Mesothelial cell of epicardium (in vitro differentiated cells): Measurements from ENCODE around the gene ZNF787. TPM values are rescaled to one million over a fixed set of nuclear protein-coding genes. Genes with fewer than 3 reads are reported as not detected.
A peak's percentile ranks its signal among the peaks of the same experiment; 100 is the strongest.

Experiments
- DNase-seq, 2 experiments: peaks; one replicate each; pipeline ENCODE4 v3.0.0; 2021; ENCODE audit warnings: low spot score in 2 of 2; ENCODE audit not compliant: unreplicated experiment in 2 of 2
- H3K27ac Mint-ChIP-seq: 2 replicates; pipeline ENCODE4 v1.8.0; 2021; ENCODE audit warnings: mixed read lengths
- H3K27me3 Mint-ChIP-seq: 2 replicates; pipeline ENCODE4 v1.8.0; 2021; ENCODE audit warnings: low read depth, mixed read lengths
- H3K36me3 Mint-ChIP-seq: 2 replicates; pipeline ENCODE4 v1.8.0; 2021; ENCODE audit warnings: mixed read lengths
- H3K4me1 Mint-ChIP-seq: 2 replicates; pipeline ENCODE4 v1.8.0; 2021; ENCODE audit warnings: mixed read lengths
- H3K4me3 Mint-ChIP-seq: 2 replicates; pipeline ENCODE4 v1.8.0; 2021; ENCODE audit warnings: mild to moderate bottlenecking, moderate library complexity, mixed read lengths
- H3K9me3 Mint-ChIP-seq: 2 replicates; pipeline ENCODE4 v1.8.0; 2021; ENCODE audit warnings: mixed read lengths
- CTCF ChIP-seq: fragments of 200-600 bp; sonication (generic); IDR thresholded peaks from one replicate; pipeline ENCODE4 v1.5.0; 2021; ENCODE audit warnings: antibody characterized with exemption; ENCODE audit not compliant: unreplicated experiment
- total RNA-seq: library from RNA; stranded (reverse); gene quantifications from 3 replicates; pipeline ENCODE4 v1.2.1, GENCODE V29; 2021

Gene ZNF787
- total RNA-seq, 1 donor from 2014 or later = 35.5 TPM

DNA sequence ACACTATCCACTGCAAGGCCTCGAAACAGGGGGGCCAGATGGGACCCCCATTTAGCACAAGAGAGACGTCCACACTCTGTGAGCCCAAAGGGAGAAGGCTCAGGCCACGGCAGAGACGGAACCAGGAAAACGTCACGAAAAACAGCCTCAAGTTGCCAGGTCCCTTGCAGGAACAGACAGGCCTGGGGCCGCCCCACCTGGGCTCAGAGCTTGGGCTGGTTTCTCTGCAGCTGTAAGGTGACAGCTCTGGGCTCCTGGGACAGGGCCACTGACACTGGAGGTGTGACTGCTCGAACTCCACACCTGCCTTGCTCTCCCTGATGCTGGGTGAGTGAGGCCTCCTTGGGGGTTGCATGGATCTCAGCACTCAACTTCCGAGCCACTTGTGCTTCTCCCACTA, 3.2 kb downstream of the ZNF787 start:
- H3K4me3 Mint-ChIP-seq = peak overlapping the region; percentile 34
- H3K4me1 Mint-ChIP-seq = peaks cover 26% of the 10 kb centered on the region
- no peak for TF ChIP-seq CTCF
- H3K27ac Mint-ChIP-seq = peak overlapping the region; percentile 56
- no peak for DNase-seq
- peaks cover 2% of the 10 kb centered on the region for H3K36me3 Mint-ChIP-seq
- H3K27me3 Mint-ChIP-seq = no peaks in the 10 kb centered on the region
- H3K9me3 Mint-ChIP-seq = no peaks in the 10 kb centered on the region

DNA sequence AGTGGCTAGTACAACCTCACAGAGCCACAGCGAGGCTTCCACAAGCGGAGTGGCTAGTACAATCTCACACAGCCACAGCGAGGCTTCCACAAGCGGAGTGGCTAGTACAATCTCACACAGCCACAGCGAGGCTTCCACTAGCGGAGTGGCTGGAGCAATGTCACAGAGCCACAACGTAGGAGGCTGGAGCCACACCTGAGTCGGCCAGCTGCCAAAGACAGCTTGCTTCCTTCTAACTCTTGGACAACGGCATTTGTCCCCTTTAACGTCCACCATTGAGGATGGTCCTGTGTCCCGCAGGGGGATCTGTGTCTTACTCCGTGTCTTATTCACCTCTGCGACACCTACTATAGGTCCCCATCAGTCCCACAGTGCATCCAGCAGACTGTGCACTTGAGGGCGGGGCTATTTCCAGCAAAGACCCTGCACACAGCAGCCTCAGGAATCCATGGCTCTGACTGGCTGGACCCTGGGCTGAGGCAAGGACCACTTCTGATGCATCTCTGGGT, 3.7 kb downstream of the ZNF787 start:
- no peak for DNase-seq
- no peak for TF ChIP-seq CTCF
- peak overlapping the region; percentile 34 for H3K4me3 Mint-ChIP-seq
- H3K9me3 Mint-ChIP-seq = no peaks in the 10 kb centered on the region
- no peaks in the 10 kb centered on the region for H3K27me3 Mint-ChIP-seq
- H3K4me1 Mint-ChIP-seq = peaks cover 29% of the 10 kb centered on the region
- H3K36me3 Mint-ChIP-seq = peaks cover 2% of the 10 kb centered on the region
- peak overlapping the region; percentile 56 for H3K27ac Mint-ChIP-seq

DNA sequence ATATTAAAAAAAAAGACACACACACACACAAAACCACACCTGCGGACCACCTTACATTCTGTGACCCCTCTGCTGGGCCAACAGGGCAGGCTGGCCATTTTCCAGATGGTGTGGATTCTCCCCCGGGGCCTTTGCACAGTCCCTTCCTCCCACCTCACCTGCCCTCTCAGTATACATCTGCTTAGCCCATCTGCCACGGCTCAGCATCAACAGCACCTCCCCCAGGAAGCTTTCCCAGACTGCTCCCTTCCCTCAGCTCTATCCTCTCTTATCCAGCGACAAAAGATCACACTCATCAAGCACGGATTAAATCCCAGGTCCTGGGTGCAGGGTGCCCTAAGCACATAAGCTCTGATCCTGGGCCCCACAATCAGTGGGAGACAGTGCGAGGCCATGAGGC, 4.5 kb downstream of the ZNF787 start:
- Mint-ChIP-seq H3K9me3 (no peaks in the 10 kb centered on the region), H3K27ac (peak overlapping the region; percentile 18), H3K27me3 (no peaks in the 10 kb centered on the region), H3K36me3 (peaks cover 2% of the 10 kb centered on the region), H3K4me3 (no peak overlapping the region), H3K4me1 (peaks cover 30% of the 10 kb centered on the region)
- no peak for DNase-seq
- TF ChIP-seq CTCF = no peak

- peaks cover 40% of the 10 kb centered on the region for H3K4me1 Mint-ChIP-seq
- peaks cover 2% of the 10 kb centered on the region for H3K36me3 Mint-ChIP-seq
- DNase-seq = no peak
- H3K9me3 Mint-ChIP-seq = no peaks in the 10 kb centered on the region
- no peak for TF ChIP-seq CTCF
- no peaks in the 10 kb centered on the region for H3K27me3 Mint-ChIP-seq
- no peak overlapping the region for H3K4me3 Mint-ChIP-seq
- H3K27ac Mint-ChIP-seq = no peak overlapping the region
Measured at GRCh38 chr19:56115490-56115889, 5.6 kb downstream of the ZNF787 start.

DNA sequence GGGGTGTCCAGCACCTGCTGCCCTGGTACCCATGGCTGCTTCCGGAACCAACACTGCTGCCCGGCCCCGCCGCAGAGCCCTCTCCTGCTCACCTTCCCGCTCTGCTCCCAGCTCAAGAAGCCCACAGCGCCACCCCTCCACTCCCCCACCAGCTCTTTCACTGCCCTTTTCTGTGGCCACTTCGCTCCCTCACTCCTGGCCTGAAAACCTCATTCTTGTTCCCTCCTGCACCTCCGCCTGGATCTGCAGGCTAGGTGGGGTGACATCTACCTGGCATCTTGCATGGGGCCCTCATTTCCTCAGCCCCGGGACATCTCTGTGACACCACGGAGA, 6.4 kb downstream of the ZNF787 start:
- Mint-ChIP-seq H3K9me3 (no peaks in the 10 kb centered on the region), H3K36me3 (peaks cover 2% of the 10 kb centered on the region), H3K4me1 (peaks cover 43% of the 10 kb centered on the region), H3K4me3 (no peak overlapping the region), H3K27me3 (no peaks in the 10 kb centered on the region), H3K27ac (peak overlapping the region; percentile 61)
- TF ChIP-seq CTCF = no peak
- no peak for DNase-seq

DNA sequence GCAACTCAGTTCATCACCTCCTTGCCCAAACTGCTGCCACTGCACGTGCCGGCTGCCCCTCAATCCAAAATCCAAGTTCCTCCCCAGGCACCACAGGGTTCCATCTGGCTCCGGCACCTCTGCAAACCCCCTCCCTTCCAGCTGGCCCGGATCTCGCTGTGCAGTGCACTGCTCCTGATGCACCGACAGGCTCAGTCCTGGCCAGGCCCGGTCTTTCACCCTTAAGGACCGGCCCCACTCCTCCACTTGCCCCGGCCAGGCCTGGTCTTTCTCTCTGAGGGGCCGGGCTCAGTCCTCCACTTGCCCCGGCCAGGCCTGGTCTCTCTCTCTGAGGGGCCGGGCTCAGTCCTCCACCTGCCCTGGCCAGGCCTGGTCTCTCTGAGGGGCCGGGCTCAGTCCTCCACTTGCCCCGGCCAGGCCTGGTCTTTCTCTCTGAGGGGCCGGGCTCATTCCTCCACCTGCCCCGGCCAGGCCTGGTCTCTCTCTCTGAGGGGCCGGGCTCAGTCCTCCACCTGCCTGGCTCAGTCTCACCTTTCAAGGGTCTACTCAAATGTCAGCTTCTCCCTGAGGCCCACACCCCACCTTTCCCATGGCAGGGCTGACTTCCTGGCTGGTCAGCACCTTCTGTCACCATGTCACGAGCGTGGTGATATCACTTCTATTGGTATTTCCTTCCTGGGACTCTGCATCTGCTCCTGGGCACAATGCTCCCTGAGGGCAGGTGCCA, 6.9 kb downstream of the ZNF787 start:
- Mint-ChIP-seq H3K4me1 (peaks cover 41% of the 10 kb centered on the region), H3K36me3 (peaks cover 2% of the 10 kb centered on the region), H3K27me3 (no peaks in the 10 kb centered on the region), H3K4me3 (no peak overlapping the region), H3K27ac (peak overlapping the region; percentile 61), H3K9me3 (no peaks in the 10 kb centered on the region)
- TF ChIP-seq CTCF = no peak
- no peak for DNase-seq
